Endothelial cell of hepatic sinusoid (primary cell): ENCODE data around the gene TMEM127.
"Not testable (repeated sequence)": the region's sequence is repeated elsewhere in the genome, so short reads cannot be mapped to it uniquely, and the experiment has no call there.

ENCODE experiments used
- in situ Hi-C: cut with HindIII; loops from 2 replicates; pipeline ENCODE4 v1.10.0; 2017; ENCODE audit warnings: low sequenced_read_pairs

The TMEM127 gene

DNA sequence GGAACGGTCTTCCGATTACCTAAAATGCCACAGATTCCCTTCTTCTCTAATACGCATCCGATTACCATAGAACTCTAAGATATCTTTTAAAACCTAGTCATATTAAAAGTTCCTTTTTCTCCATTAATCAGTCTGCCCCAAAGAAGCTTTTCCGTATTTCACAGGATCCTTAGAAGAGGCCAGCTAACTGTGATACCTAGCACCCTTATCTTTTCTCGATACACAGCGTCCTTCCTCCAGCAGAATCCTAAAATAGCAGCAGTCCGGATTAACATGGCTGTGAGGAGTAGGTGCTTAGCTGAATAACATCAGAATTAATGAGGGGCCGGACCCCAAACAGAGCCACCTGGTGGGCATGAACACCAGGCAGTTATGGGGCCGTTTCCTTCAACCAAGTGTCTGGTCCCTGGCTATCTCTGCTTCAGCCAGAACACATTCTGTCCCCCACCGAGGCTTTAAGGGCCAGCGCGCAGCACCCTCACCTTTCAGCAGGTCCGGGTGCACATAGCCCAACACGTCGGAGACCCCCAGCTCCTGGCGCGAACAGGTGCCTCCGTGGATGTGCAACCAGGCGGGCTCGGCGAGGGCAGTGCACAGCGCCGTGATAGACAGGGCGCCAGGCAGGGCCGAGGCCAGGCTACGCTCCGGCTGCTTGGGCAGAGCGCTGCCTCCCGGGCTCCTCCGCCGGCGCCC is 995 bp downstream of the TMEM127 start:
- in situ Hi-C loops = loop anchor here (5.0 kb wide), 3 partner anchors 38 to 103 kb away; no protein-coding TSS in a partner anchor

DNA sequence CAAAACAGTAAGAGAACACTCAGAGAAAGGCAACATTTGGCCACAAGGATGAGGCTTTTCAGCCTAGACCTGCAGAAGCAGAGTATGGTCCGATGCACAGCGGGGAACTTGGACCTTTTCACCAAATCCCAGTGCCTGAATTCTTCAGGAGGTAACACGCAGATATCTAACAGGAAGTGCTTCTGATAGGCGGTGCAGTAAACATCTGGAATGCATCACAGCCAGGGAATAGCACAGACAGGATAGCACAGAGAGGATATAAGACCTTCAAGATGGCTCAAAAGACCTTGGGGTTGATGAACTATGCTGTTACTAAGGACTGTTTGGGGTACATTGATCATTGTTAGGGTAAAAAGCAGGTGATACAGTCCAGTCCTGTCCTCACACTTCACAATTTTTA is 1.7 kb downstream of the TMEM127 start:
- in situ Hi-C loops = loop anchor here (5.0 kb wide), 3 partner anchors 37 to 102 kb away; no protein-coding TSS in a partner anchor

DNA sequence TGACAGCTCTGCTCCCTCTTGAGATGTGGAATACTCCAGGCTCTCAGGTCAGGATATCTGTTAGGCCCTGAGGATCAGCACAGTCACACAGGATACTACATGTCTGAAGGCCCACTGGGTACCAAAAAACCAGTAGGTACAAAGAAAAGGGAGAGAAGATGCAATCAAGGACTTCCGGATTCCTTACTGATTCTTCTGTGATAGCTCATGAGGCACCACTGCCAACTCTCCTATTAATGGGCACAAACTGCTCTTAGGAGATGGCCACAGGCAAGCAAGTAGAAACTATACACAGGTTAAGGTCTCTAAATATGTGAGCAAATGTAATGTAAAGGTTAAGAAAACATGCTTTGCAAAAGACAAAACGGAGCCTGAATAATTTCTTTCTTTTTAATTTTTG is 3.5 kb downstream of the TMEM127 start:
- in situ Hi-C loops = loop anchor here (5.0 kb wide), 3 partner anchors 35 to 100 kb away; no protein-coding TSS in a partner anchor

DNA sequence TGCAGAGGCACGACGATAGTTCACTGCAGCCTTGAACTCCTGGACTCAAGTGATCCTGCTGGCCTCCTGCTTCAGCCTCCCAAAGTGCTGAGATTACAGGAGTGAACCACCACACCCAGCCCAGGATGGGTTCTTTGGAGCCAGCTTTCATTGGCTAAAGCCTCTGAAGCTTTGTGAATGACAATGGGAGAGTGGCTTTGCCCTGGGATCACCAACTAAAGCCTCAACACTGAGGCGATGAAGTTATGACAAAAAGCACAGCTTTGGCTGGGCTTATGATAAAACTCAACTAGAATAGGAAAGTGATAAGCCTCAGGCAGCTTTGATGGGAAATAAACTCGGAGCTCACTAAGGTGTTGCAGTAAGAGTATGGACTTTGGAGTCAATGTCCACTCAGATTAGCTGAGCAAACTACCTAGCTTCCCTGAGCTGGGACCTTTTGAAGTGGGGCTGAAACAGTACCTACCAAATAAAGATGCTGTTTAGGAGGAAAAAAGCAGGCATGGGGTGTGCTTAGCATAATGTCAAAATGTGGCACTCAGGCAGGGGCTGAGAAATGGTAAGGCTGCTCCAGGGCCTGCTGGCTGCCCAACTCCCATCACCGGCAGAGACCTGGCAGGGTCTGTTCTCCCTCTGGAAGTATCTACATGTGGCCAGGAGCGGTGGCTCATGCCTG is 4.3 kb downstream of the TMEM127 start:
- in situ Hi-C loops = loop anchor here (5.0 kb wide), 3 partner anchors 34 to 99 kb away; no protein-coding TSS in a partner anchor

DNA sequence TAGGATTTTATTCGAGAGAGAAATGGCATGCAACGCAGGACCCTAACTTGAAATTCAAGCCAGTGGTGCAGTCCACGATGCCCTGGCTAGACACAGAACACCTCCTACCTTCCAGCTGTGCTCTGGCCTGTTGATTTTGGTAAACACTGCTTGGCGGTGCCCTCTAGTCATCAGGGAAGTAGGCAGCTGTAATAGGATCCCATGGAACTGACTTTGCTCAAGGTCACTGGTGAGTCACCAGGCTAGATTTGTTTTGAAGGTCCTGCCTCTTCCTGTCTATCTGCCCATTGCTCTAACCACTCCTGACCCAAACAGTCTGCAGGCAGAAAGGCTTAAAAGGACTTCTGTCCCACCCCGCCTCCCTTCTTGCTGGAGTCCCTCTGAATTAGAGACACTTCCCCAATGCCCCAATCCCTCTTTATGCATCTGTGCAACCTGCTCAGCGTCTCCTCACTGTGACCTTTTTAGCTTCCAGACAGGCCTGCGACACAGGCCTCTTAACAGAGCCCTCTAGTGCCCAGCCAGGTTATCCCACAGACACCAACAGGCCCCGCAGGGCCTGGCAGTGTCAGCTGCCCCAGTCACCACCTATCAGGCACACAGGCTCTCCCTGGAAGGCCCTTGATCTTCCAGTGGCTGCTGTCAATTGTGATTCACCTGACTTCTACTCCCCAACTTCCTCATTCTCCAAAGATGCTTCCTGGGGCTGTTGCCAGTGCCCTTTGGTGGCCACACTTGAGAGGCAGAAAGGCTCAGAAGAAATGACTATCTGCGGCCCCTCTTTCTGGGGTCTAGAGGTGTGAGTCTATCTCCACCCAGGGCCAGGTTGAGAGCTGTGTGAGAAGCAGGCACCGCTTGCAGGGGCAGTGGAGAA is 5.2 kb downstream of the TMEM127 start:
- in situ Hi-C loops = loop anchor here (5.0 kb wide), 3 partner anchors 33 to 98 kb away; no protein-coding TSS in a partner anchor

DNA sequence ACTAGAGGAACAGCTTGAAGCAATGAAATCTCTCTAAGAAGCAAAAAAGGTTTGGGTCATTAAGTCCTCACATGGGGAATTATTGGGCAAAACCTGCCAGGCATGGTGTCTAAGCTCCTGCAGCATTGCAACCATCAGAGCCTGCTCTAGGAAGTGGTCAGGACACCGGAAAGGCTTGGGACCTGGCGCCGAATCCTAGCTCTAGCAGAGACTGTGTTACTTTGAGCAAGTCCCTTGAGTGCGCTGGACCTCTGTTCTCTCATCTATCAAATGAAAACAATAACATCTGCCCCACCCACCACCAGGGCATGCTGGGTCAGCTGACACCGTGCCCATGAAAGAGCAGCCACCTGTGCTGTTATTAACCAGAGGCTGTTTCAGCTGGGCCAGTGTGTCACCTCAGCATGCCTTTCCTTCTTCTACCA is 6.3 kb downstream of the TMEM127 start:
- in situ Hi-C loops = no loop called here

DNA sequence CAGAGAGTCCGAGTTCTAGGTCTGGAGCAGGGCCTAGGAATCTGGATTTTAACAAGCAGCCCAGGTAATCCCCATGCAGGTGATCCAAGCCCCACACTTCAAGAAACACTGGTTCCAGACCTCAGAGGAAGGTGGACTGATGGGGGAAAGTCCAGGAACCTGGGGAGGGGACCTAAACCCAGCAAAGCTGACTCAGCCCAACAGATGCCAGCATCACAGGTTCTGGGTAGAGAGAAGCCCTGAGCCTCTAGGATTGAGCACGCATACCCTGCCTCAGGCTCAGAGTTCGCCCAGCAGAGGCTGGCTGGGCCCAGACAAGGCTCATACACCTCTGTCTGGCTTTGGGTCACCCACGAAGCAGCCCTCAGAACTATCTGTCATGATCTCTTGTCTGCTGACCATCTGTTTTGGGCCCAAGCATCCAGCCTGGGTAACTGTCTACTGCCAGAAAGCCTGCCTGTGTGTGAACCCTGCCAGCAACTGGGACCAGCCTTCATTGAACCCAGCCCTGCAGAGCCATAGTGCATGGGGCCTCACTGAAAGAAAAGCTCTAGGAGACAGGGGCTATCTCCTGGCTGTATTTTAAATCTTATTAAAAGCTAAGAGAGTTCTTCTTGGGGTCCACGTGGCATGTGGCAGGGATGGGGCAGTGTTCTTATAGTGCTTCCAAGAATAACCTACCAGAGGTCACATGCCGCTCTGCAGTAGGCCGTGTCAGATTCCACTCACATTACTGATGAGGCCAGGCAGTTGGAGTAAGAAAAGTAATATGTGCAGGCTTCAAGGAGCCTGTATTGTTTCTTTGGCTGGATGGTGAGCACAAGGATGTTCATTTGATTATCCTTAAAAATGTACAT is 7.4 kb downstream of the TMEM127 start:
- in situ Hi-C loops = no loop called here

DNA sequence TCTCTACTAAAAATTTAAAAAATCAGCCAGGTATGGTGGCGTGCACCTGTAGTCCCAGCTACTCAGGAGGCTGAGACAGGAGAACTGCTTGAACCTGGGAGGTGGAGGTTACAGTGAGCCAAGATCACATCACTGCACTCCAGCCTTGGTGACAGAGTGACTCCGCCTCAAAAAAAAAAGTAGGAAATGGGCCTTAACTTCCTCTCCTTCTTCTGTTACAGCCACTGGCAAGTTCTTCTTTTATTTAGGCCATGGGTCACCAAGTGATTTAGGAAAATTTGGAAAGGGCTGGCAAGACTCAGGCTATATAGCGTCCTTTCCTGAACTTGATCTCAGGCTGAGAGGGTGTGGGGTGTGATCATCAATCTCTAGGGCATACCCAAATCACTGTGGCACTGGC is 8.1 kb downstream of the TMEM127 start:
- in situ Hi-C loops = not testable (repeated sequence)

DNA sequence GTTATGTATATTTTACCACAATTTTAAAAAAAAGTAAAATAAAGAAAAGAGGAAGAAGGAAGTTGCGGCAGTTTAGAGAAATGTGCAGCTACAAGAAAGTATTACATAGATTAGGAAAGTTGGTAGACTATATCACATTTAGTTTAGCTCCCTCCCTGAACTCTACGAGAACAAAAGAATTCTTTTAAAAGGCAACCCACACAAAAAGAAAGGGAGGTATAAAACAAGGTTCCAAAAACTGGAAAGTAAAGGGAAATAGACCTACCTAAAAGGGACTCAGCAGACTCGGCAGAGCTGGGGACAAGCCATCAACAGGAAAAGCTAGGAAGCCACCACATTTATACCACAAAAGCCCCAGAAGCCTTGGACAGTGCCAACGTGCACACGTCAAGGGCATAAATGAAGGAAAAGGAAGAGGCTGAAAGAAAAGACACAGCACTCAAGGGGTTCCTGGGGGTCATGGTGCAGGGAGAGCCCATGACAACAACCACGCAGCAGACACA is 9.1 kb downstream of the TMEM127 start:
- in situ Hi-C loops = no loop called here

DNA sequence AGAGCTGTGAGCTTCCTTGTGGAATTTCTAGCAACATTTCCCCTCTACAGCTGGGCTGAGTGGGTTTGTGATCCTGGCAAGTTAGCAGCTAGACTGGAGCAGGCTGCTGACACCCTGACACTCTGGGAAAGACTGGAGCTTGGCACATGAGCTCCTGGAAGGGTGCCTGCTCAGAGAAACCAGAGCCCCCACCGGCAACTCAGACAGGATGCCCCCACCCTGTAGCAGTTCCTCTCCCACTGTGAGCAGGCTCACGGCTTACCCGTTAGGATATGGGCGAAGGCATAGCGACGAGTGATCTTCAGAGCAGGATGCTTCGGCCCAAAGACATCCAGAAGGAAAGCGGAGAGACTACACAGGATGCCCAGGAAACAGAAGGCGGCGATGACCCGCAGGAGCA is 11.2 kb downstream of the TMEM127 start:
- in situ Hi-C loops = no loop called here

DNA sequence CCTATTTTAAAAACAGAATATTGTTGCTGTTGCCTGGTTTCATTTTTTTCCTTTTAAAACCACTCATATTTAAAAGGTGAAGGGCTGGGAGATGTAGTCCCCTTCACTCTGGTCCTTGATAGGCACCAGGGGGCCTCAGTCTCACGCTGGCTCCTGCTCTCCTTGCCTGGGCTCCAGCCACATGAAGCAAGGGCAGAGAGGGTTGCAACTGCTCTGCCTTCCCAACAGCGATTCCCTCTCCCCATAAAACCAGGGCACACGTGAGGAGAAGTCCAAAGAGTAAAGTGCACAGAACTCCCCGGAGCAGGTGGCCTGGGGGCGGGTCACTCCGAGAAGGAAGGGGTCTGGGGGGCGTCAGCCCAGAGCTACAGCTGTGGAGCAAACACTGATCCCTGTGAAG is 12.8 kb downstream of the TMEM127 start:
- in situ Hi-C loops = no loop called here

DNA sequence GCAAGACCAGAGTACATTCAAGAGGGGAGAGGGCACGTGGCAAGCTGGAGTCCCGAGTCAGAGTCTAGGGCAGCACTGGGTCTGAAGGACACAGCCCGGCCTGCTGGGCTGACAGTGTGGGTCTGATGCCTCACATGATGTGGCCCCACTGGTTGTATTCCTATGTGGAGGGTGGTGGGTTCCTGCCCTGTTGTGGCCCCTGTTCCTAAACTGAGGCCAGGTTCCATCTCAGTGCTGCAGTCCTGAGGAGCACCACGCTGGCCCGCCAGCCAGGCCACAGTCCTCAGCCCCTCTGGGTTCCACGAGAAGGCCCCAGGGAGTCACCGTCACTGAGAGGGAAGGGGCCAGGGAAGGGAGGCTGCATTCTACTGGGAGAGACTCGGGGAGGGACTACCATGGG is 13.3 kb downstream of the TMEM127 start:
- in situ Hi-C loops = no loop called here

DNA sequence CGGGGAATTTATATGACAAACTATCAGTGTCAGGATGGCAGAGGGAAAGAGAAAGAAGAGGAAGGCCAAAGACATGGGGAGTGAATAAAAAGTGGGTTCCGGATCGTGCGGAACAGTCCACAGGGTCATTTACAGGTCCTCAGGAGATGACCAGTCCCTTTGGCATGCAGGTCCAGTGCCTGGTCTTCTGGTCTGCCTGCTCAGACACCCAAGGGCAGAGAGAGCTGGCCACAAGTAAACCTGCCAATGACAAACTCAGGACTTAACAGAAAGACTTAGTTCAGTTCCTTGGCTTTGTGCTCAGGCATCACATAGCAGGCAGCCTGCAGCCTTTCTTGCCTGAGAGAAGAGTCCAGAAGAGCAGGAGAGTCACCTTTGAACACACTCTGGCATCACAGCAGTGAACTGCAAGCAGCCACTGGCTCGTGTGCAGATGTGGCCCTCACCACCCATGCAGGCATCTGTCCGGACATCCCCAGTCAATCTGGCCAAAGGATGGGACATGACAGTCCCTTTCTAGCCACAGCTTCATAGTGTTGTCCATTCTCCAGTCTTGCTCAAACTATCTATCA is 14.0 kb downstream of the TMEM127 start:
- in situ Hi-C loops = no loop called here

DNA sequence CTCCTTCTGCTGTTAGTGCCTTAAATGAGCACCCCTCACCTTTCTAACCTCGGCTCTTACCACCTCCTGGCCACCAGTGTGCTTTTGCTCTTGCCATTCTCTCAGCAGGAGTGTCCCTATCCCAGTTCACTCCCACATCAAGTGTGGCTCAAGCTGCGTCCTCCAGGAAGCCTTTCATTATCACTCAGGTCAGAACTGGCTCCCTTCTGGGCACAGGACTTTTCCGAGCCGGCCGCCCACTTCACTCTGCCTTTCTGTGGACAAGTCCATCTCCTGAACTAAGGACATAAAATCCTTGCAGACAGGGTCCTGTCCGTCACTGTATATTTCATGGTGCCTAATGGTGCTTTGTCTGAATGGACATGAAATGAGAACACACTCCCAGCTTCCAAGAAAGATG is 15.6 kb downstream of the TMEM127 start:
- in situ Hi-C loops = no loop called here

DNA sequence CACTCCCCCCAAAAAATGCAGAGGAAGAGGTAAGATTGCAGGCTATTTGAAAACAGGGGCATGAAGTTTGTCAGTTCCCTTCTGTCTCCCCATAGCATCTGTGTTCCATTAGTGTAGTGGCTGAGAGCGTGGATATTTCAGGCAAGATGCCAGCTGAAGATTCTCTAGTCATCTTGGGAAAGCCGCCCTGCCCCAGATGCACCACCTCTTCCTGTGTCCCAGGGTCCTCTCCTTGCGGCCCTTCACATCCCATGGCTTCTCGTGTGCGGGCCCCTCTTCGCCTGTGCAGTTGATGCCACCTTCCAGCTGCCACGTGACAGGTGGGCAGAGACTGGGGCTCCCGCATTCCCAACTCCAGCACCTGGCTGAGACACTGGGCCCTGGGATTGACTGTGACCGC is 16.1 kb downstream of the TMEM127 start:
- in situ Hi-C loops = no loop called here

DNA sequence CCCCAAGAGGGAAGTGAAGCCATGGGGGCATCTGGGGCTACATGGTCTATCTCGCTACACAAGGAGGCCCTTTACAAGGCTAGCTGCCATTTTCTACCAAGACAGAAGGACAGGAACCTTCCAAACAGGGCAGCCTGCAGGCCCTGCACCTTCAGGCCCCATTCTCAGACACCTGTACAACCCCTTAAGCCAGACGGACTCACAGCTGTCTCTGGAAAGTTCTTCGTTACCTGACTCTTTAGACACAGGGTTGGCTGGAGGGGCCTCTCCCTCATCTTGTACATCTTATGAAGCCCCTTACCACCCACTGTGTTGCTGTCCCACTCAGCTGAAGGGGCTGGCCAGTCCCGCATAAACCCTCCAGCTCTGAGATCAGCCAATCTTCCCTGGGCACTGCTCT is 17.2 kb downstream of the TMEM127 start:
- in situ Hi-C loops = no loop called here

DNA sequence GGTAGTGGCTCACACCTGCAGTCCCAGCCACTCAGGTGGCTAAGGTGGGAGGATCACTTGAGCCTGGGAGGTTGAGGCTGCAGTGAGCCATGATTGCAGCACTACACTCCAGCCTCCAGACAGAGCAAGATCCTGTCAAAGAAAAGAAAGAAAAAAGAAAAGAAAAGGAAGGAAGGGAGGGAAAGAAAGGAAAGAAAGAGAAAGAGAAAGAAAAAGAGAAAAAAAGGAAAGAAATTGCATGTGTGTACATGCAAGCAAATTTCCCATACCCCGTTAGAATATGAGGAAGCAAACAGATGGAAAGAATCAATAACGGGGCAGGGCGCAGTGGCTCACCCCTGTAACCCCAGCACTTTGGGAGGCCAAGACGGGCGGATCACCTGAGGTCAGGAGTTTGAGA is 17.9 kb downstream of the TMEM127 start:
- in situ Hi-C loops = no loop called here

DNA sequence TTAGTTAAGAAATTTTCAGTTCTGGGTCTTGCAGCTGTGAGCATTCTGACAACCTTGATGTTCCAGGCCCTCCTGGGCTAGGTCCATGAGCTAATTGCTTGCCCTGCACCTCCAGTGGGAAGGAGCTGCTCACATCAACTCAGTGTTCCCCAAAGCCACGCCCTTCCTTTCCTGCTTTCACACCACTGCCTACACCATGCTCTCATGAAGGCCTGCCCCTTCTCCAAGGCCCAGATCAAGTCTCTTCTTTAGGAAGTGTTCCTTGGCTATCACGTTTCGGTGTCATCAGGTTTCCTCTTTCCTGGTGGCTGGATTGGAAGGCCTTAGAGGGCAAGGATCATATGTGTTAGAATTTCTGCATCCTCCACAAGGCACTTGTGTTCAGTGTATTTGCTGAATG is 18.8 kb downstream of the TMEM127 start:
- in situ Hi-C loops = no loop called here

DNA sequence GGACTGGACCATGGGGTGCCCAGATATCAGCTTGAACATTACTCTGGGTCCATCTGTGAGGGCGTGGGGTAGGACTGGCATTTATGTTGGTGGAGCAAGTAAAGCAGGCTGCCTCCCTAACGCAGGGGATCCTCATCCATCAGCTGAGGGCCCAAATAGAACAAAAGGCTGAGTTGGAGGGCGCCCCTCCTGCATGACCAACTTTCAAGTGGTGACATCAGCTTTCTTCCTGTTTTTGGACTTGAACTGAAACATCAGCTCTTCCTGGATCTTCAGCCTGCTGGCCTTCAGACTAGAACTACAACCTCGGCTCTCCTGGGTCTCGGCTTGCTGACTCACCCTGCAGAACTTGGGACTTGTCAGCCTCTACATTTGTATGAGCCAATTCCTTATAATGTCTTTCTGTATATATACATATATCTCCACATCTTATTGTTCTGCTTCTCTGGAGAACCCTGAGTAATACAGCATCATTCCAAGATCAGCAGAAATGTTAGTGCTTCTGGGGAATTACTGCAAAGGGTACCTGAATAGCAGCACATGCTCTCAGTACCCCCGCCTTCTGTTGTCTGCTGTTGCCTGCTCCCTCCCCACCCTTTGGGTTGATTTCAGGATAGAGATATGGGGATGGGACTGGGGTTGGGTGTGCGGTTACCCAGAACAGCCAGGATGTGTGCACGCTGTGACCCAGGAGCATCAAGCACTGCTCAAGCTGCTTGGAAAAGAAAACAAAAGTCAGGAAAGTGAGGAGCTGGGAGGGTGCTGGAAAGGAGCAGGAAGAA is 20.0 kb downstream of the TMEM127 start:
- in situ Hi-C loops = no loop called here
